ENCODE data around the gene SH3RF3. TPM values are rescaled to one million over a fixed set of nuclear protein-coding genes. Genes with fewer than 3 reads are reported as not detected.

Gene SH3RF3
- total RNA-seq, 1 experiment from 2014 or later, result not detected

DNA sequence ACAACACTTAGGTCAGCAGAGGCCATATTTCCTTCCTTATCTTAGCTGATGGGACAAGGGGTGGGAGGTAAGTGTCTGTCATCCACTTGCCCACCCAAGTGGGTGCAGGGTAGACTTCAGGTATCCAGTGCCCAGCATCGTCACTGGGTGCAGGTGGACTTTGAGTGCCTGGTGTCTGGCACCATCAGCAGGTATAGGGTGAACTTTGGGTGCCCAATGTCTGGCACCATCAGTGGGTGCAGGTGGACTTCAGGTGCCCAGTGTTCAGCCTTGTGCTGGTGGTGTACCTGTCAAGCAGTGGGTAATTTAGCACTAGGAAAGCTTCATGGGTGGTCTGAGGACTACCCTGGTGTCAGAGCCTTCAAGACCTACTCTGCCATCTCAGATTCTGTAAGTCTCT is 309.1 kb downstream of the SH3RF3 start:
- POLR2A ChIA-PET, result no interaction called here
- Histone ChIP-seq H3K9ac (ENCODE audit: low read length) (no peak overlapping the region), H2AFZ (ENCODE audit: low read depth, low read length, poor library complexity, severe bottlenecking) (no peak overlapping the region), H3K9me3 (ENCODE audit: control insufficient read depth in 1 of 2, insufficient read depth in 1 of 2, low read depth in 1 of 2, low read length in 2 of 2) (peaks cover 0 to 4% of the 10 kb centered on the region in 2 experiments; a peak in 2 of 4 replicates), H3K27ac (ENCODE audit: low read depth, low read length) (no peak overlapping the region), H3K79me2 (ENCODE audit: insufficient read depth, low read length) (no peaks in the 10 kb centered on the region), H3K4me3 (replicated peaks in 1 of 2; ENCODE audit: low read depth in 1 of 2, low read length in 2 of 2) (no peak overlapping the region), H4K20me1 (ENCODE audit: insufficient read depth) (no peaks in the 10 kb centered on the region), H3K9me2 (ENCODE audit: insufficient read depth) (no peaks in the 10 kb centered on the region), H3K36me3 (ENCODE audit: control insufficient read depth in 1 of 2, insufficient read depth in 2 of 2, low read length in 2 of 2) (no peaks in the 10 kb centered on the region), H3K4me2 (ENCODE audit: low read length) (no peak overlapping the region), H3K4me1 (ENCODE audit: control insufficient read depth in 1 of 2, insufficient read depth in 2 of 2, low read length in 2 of 2) (peaks cover 0 to 5% of the 10 kb centered on the region in 2 experiments; a peak in 1 of 4 replicates), H3K27me3 (ENCODE audit: insufficient read depth, low read length) (no peaks in the 10 kb centered on the region)
- ATAC-seq, result no peak
- BruUV-seq (replicated peaks), result no TSS peak
- RAD21 ChIA-PET (ENCODE audit: low non-redundant PET in 1 of 2, low total read pairs in 2 of 2, uncharacterized antibody in 2 of 2, unreplicated experiment in 2 of 2), result no interaction called here
- TF ChIP-seq, protein P1, sequence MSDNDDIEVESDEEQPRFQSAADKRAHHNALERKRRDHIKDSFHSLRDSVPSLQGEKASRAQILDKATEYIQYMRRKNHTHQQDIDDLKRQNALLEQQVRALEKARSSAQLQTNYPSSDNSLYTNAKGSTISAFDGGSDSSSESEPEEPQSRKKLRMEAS (IDR thresholded peaks at IDR 0.05), result no peak
- TF ChIP-seq YY1 (IDR thresholded peaks at IDR 0.05; ENCODE audit: extremely low read depth, insufficient replicate concordance, low read depth, low read length) (no peak), SIN3A (IDR thresholded peaks at IDR 0.05; ENCODE audit: low read depth) (no peak), FOSL1 (IDR thresholded peaks at IDR 0.05; ENCODE audit: low read depth) (no peak), ZBTB33 (IDR thresholded peaks at IDR 0.05; ENCODE audit: extremely low read depth, insufficient replicate concordance, low read length) (no peak), REST (IDR thresholded peaks at IDR 0.05; ENCODE audit: low read depth) (no peak), EZH2phosphoT487 (IDR thresholded peaks at IDR 0.05; ENCODE audit: borderline replicate concordance) (no peak), SP1 (IDR thresholded peaks at IDR 0.05; ENCODE audit: low read depth) (no peak), EGR1 (IDR thresholded peaks at IDR 0.05; ENCODE audit: low read depth) (no peak), EZH2 (IDR thresholded peaks at IDR 0.05) (no peak), ZNF274 (IDR thresholded peaks at IDR 0.05; ENCODE audit: low read depth, low read length) (no peak)
- intact Hi-C loops (cut with micrococcal nuclease), result no loop called here
- CTCF ChIA-PET, result no interaction called here
- no peak for DNase-seq (ENCODE audit: low read depth, low spot score)

Data from HCT116 (cell line).